SK-N-SH treated with all-trans-retinoic acid at 6 μM for 48 hours (cell line): ENCODE measurements around the gene ATP1A2.

ENCODE experiments used
- ATAC-seq: fragments of 200-7000 bp; cut with Tn5 transposase; 3 replicates; pipeline ENCODE4 v1.9.1; 2020; ENCODE audit warnings: mild to moderate bottlenecking, moderate library complexity
- ARNTL ChIP-seq: fragments of 450-650 bp; formaldehyde crosslinking; IDR thresholded peaks from 2 replicates; pipeline ENCODE4 v1.5.0; 2020; ENCODE audit warnings: low read depth, mild to moderate bottlenecking, moderate library complexity, borderline replicate concordance
- BACH2 ChIP-seq: fragments of 250-450 bp; sonication (Bioruptor Pico); IDR thresholded peaks from 2 replicates; pipeline ENCODE4 v1.9.0; 2021; ENCODE audit warnings: mild to moderate bottlenecking, borderline replicate concordance
- CREB5 ChIP-seq: fragments of 250-450 bp; sonication (Bioruptor Pico); IDR thresholded peaks from 2 replicates; pipeline ENCODE4 v1.5.1; 2020; ENCODE audit warnings: low read depth, mild to moderate bottlenecking, moderate library complexity
- CSDC2 ChIP-seq: fragments of 250-450 bp; sonication (Bioruptor Pico); IDR thresholded peaks from 2 replicates; pipeline ENCODE4 v1.5.0; 2020; ENCODE audit warnings: mild to moderate bottlenecking, moderate library complexity
- CSRNP3 ChIP-seq: fragments of 250-450 bp; sonication (Bioruptor Pico); IDR thresholded peaks from 2 replicates; pipeline ENCODE4 v1.5.1; 2021; ENCODE audit warnings: mild to moderate bottlenecking, moderate library complexity
- GLIS3 ChIP-seq: fragments of 250-450 bp; sonication (Bioruptor Pico); IDR thresholded peaks from 2 replicates; pipeline ENCODE4 v1.5.0; 2020; ENCODE audit warnings: mild to moderate bottlenecking, moderate library complexity
- ISL1 ChIP-seq: fragments of 250-450 bp; sonication (Bioruptor Pico); IDR thresholded peaks from 2 replicates; pipeline ENCODE4 v2.1.2; 2022; ENCODE audit warnings: mild to moderate bottlenecking, moderate library complexity
- OSR1 ChIP-seq: fragments of 250-450 bp; sonication (Bioruptor Pico); IDR thresholded peaks from 2 replicates; pipeline ENCODE4 v1.8.0; 2022; ENCODE audit warnings: moderate library complexity, mild to moderate bottlenecking, inconsistent platforms
- PATZ1 ChIP-seq: fragments of 250-450 bp; sonication (Bioruptor Pico); IDR thresholded peaks from 2 replicates; pipeline ENCODE4 v1.8.0; 2020; ENCODE audit warnings: mild to moderate bottlenecking, moderate library complexity, borderline replicate concordance
- POU6F1 ChIP-seq: fragments of 250-450 bp; sonication (Bioruptor Pico); IDR thresholded peaks from 2 replicates; pipeline ENCODE4 v1.8.0; 2021; ENCODE audit warnings: low read depth, mild to moderate bottlenecking, moderate library complexity, borderline replicate concordance
- PPARA ChIP-seq: fragments of 250-450 bp; sonication (Bioruptor Pico); IDR thresholded peaks from 2 replicates; pipeline ENCODE4 v1.5.0; 2020; ENCODE audit warnings: mild to moderate bottlenecking, borderline replicate concordance
- RARB ChIP-seq: fragments of 250-450 bp; sonication (Bioruptor Pico); IDR thresholded peaks from 2 replicates; pipeline ENCODE4 v1.8.0; 2021; ENCODE audit warnings: mild to moderate bottlenecking, moderate library complexity
- SNAI2 ChIP-seq: fragments of 250-450 bp; sonication (Bioruptor Pico); IDR thresholded peaks from 2 replicates; pipeline ENCODE4 v1.5.0; 2020; ENCODE audit warnings: mild to moderate bottlenecking, moderate library complexity
- TCF4 ChIP-seq: fragments of 250-450 bp; sonication (Bioruptor Pico); IDR thresholded peaks from 2 replicates; pipeline ENCODE4 v1.8.0; 2021; ENCODE audit warnings: mild to moderate bottlenecking, moderate library complexity, borderline replicate concordance
- TOX ChIP-seq: fragments of 250-450 bp; sonication (Bioruptor Pico); IDR thresholded peaks from 2 replicates; pipeline ENCODE4 v1.8.0; 2021; ENCODE audit warnings: mild to moderate bottlenecking, moderate library complexity, borderline replicate concordance
- TSHZ2 ChIP-seq: fragments of 250-450 bp; sonication (Bioruptor Pico); IDR thresholded peaks from 2 replicates; pipeline ENCODE4 v1.5.0; 2020; ENCODE audit warnings: mild to moderate bottlenecking, moderate library complexity
- ZFP3 ChIP-seq: fragments of 250-450 bp; sonication (Bioruptor Pico); IDR thresholded peaks from 2 replicates; pipeline ENCODE4 v1.5.0; 2020; ENCODE audit warnings: mild to moderate bottlenecking, moderate library complexity
- ZNF565 ChIP-seq: fragments of 450-650 bp; formaldehyde crosslinking; conservative IDR thresholded peaks from 2 replicates; pipeline ENCODE4 v1.5.0; 2020; ENCODE audit warnings: low read depth, mild to moderate bottlenecking, moderate library complexity
- ZNF70 ChIP-seq: fragments of 450-650 bp; formaldehyde crosslinking; IDR thresholded peaks from 2 replicates; pipeline ENCODE4 v1.5.0; 2020; ENCODE audit warnings: mild to moderate bottlenecking, moderate library complexity
- ZNF8 ChIP-seq: fragments of 450-650 bp; formaldehyde crosslinking; IDR thresholded peaks from 2 replicates; pipeline ENCODE4 v1.5.0; 2020; ENCODE audit warnings: mild to moderate bottlenecking, moderate library complexity

Gene ATP1A2

GRCh38 chr1:160157174-160157573, 41.6 kb downstream of the ATP1A2 start (continued):
- TF ChIP-seq TSHZ2 (CRISPR knock-in tag) = no peak
- no peak for TF ChIP-seq PATZ1 (CRISPR knock-in tag)
- no peak for TF ChIP-seq ZNF8 (CRISPR knock-in tag)

- no peak for ATAC-seq
- TF ChIP-seq SNAI2 (CRISPR knock-in tag) (no peak), ZNF565 (CRISPR knock-in tag) (no peak), BACH2 (CRISPR knock-in tag) (no peak), PATZ1 (CRISPR knock-in tag) (no peak), CSDC2 (CRISPR knock-in tag) (no peak), CREB5 (CRISPR knock-in tag) (no peak), TCF4 (CRISPR knock-in tag) (no peak), RARB (CRISPR knock-in tag) (no peak), ARNTL (CRISPR knock-in tag) (no peak), ISL1 (CRISPR knock-in tag) (no peak), CSRNP3 (CRISPR knock-in tag) (no peak), ZNF70 (CRISPR knock-in tag) (no peak), POU6F1 (CRISPR knock-in tag) (no peak), PPARA (CRISPR knock-in tag) (no peak), ZFP3 (CRISPR knock-in tag) (no peak), TSHZ2 (CRISPR knock-in tag) (no peak), OSR1 (no peak), GLIS3 (no peak), TOX (no peak), ZNF8 (CRISPR knock-in tag) (no peak)
Measured at GRCh38 chr1:160158031-160158430, 42.5 kb downstream of the ATP1A2 start.
